Measurements from ENCODE around the gene RPL7L1.

DNA sequence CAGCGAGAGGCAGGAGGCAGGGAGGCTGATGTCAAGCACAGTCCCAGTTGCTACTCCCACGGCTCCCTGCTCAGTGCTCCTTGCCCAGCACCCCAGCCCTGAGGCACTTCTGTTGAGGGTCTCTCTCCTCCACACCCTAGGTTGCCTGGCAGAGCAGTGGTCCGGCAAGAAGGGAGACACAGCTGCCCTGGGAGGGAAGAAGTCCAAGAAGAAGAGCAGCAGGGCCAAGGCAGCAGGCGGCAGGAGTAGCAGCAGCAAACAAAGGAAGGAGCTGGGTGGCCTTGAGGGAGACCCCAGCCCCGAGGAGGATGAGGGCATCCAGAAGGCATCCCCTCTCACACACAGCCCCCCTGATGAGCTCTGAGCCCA, 59.0 kb downstream of the RPL7L1 start:
- TF ChIP-seq REST (tag by site-specific recombination; IDR thresholded peaks at IDR 0.05): no peak
- no peak for TF ChIP-seq CTCF (tag by site-specific recombination; IDR thresholded peaks at IDR 0.05)
- no peak for TF ChIP-seq ZEB2 (tag by site-specific recombination; IDR thresholded peaks at IDR 0.05)
- TF ChIP-seq ZNF785 (tag by site-specific recombination; IDR thresholded peaks at IDR 0.05): no peak
